Thoracic aorta (tissue), 2 donors: Measurements from ENCODE around the gene MCFD2. TPM values are rescaled to one million over a fixed set of nuclear protein-coding genes. Genes with fewer than 3 reads are reported as not detected.
"Not testable (repeated sequence)": the region's sequence is repeated elsewhere in the genome, so short reads cannot be mapped to it uniquely, and the experiment has no call there.

Experiments
- ATAC-seq: fragments of 150-250 bp; one replicate; pipeline ENCODE4 v1.8.0; 2017; ENCODE audit warnings: low read depth; ENCODE audit not compliant: insufficient number of reproducible peaks, low FRiP score
- DNase-seq: peaks from one replicate; pipeline ENCODE4 v3.0.0-alpha.2; 2020; ENCODE audit warnings: low spot score
- H3K27ac ChIP-seq, 2 donors: fragments of 200-600 bp; sonication (generic); 1 replicate in 1 of 2; 2 replicates in 1 of 2; pipeline ENCODE4 v1.5.1; 2016; ENCODE audit warnings: mild to moderate bottlenecking in 2 of 2, moderate library complexity in 2 of 2
- H3K27me3 ChIP-seq: fragments of 200-600 bp; sonication (generic); replicated peaks from 2 replicates; pipeline ENCODE4 v1.6.0; 2016; ENCODE audit warnings: mild to moderate bottlenecking; ENCODE audit not compliant: insufficient read depth
- H3K36me3 ChIP-seq: fragments of 200-600 bp; sonication (generic); one replicate; pipeline ENCODE4 v1.5.1; 2016
- H3K4me1 ChIP-seq, 2 donors: fragments of 200-600 bp; sonication (generic); 1 replicate in 1 of 2; 2 replicates in 1 of 2; pipeline versions ENCODE4 v1.5.1 to v1.6.0; 2016; ENCODE audit warnings: low read depth in 2 of 2, mild to moderate bottlenecking in 1 of 2; ENCODE audit not compliant: control insufficient read depth in 1 of 2
- H3K4me3 ChIP-seq: fragments of 200-600 bp; sonication (generic); 2 replicates; pipeline ENCODE4 v1.5.1; 2016; ENCODE audit warnings: mild to moderate bottlenecking
- H3K9me3 ChIP-seq: fragments of 200-600 bp; sonication (generic); 2 replicates; pipeline ENCODE4 v1.5.1; 2016
- total RNA-seq, 2 donors: library from RNA; depleted of rRNA; stranded (reverse); fragments of >200 nt; gene quantifications; one replicate each; pipeline versions ENCODE4 v1.1.0 to v1.2.3, GENCODE V29; 2016
- TF ChIP-seq, protein P1 (sequence below): fragments of 200-600 bp; sonication (generic); IDR thresholded peaks from one replicate; pipeline ENCODE4 v1.5.1; 2019; ENCODE audit warnings: antibody characterized with exemption

Gene MCFD2
- total RNA-seq, 2 donors from 2014 or later: 79.9 to 127 TPM

DNA sequence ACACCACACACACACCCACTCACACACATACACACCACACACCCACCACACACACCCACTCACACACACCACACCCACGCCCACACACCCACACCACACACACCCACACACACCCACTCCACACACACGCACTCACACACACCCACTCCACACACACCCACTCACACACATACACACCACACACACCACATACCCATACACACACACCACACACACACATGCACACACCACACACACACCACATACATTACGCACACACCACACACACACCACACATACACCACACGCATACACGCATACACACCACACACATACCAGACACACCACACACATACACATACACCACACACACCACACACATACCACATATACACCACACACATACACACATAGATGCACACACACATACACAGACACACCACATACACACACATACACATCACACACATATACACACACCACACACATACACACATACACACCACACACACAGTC lies 37.9 kb downstream of the MCFD2 start:
- no peak for DNase-seq
- no peaks in the 10 kb centered on the region for H3K36me3 ChIP-seq
- H3K4me1 ChIP-seq: peaks cover 0 to 59% of the 10 kb centered on the region in 2 donors
- no peaks in the 10 kb centered on the region for H3K9me3 ChIP-seq
- TF ChIP-seq, protein P1, sequence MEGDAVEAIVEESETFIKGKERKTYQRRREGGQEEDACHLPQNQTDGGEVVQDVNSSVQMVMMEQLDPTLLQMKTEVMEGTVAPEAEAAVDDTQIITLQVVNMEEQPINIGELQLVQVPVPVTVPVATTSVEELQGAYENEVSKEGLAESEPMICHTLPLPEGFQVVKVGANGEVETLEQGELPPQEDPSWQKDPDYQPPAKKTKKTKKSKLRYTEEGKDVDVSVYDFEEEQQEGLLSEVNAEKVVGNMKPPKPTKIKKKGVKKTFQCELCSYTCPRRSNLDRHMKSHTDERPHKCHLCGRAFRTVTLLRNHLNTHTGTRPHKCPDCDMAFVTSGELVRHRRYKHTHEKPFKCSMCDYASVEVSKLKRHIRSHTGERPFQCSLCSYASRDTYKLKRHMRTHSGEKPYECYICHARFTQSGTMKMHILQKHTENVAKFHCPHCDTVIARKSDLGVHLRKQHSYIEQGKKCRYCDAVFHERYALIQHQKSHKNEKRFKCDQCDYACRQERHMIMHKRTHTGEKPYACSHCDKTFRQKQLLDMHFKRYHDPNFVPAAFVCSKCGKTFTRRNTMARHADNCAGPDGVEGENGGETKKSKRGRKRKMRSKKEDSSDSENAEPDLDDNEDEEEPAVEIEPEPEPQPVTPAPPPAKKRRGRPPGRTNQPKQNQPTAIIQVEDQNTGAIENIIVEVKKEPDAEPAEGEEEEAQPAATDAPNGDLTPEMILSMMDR: no peak
- ATAC-seq: no peak
- no peak overlapping the region for H3K4me3 ChIP-seq
- H3K27ac ChIP-seq: no peak overlapping the region
- H3K27me3 ChIP-seq: no peaks in the 10 kb centered on the region

DNA sequence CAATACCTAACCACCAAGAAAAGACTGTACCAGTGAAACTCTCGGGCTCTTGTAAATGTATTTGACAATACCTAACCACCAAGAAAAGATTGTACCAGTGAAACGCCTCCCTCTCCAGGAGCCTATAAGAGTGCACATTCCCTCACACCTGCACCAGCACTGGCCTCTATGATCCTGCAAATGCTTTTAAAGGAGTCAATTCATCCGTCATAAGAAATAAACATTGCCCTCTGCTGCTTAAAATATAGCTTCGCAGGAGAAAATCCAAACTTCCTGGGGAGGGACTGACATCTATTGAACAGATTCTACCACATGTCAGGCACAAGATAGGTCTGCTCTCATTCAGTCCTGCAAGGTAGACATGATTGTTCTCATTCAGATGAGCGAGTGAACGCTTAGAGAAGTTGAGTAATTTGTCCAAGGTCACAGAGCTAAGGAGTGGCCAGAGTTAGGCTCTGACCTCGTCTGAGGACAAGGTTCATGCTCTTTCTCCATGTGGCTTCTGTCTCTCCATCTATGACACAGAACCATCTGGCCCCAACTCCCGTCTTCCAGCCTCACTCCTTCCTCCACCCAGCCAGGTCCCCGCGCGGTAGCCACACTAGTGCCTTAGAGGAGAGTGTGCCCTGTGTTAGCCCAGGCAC lies 38.7 kb downstream of the MCFD2 start:
- TF ChIP-seq, protein P1: peak; percentile 55
- Histone ChIP-seq H3K27me3 (no peaks in the 10 kb centered on the region), H3K4me3 (no peak overlapping the region), H3K4me1 (peaks cover 0 to 51% of the 10 kb centered on the region in 2 donors), H3K9me3 (no peaks in the 10 kb centered on the region), H3K36me3 (no peaks in the 10 kb centered on the region), H3K27ac (peak overlapping the region in 1 of 2 donors; percentile 19)
- DNase-seq (no peak), ATAC-seq (no peak)

DNA sequence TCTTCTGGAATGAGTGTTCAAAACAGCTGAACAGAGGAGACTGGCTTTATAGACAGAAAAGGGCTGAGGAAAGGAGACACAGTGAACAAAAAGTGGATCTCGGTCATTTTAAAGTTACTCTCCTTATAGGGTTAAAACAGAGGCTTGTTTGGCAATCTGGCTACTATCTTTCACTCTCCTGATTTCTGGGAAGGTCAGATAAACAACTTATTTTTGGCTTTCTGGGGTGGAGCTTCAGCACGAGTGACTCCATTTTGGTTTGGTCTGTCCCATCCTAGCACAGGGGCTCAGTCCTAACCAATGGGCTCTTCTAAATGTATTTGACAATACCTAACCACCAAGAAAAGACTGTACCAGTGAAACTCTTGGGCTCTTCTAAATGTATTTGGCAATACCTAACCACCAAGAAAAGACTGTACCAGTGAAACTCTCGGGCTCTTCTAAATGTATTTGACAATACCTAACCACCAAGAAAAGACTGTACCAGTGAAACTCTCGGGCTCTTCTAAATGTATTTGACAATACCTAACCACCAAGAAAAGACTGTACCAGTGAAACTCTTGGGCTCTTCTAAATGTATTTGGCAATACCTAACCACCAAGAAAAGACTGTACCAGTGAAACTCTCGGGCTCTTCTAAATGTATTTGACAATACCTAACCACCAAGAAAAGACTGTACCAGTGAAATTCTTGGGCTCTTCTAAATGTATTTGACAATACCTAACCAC lies 39.5 kb downstream of the MCFD2 start:
- H3K36me3 ChIP-seq, ATAC-seq, H3K9me3 ChIP-seq, H3K27ac ChIP-seq, DNase-seq, H3K4me3 ChIP-seq, H3K27me3 ChIP-seq: not testable (repeated sequence)
- H3K4me1 ChIP-seq: peaks cover 0 to 44% of the 10 kb centered on the region in 2 donors

DNA sequence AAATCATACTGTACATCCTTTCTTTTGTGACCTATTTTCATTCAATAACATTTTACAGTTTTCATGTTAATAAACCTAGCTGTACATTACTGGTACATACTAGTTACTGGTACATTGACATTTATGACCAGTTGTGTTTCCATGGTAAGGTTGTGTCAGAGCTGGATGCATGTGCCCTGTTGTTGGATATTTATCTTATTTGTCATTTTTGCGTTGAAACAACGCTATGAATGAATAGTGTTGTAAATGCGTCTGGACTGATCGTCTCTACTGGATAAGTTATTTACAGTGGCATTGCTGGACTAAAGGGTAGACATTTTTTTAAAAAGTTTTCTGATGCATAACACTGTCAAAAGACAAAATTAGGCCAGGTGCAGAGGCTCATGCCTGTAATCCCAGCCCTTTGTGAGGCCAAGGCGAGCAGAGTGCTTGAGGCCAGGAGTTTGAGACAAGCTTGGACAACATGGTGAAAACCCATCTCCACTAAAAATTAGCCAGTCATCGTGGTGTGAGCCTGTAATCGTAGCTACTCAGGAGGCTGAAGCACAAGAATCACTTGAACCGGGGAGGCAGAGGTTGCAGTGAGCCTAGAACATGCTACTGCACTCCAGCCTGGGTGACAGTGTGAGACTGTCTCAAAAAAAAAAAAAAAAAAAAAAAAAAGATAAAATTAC lies 40.2 kb downstream of the MCFD2 start:
- Histone ChIP-seq H3K4me3 (no peak overlapping the region), H3K36me3 (no peaks in the 10 kb centered on the region), H3K4me1 (peaks cover 0 to 43% of the 10 kb centered on the region in 2 donors), H3K27ac (no peak overlapping the region), H3K9me3 (no peaks in the 10 kb centered on the region), H3K27me3 (no peaks in the 10 kb centered on the region)
- ATAC-seq: no peak
- DNase-seq: no peak
- TF ChIP-seq, protein P1: no peak

DNA sequence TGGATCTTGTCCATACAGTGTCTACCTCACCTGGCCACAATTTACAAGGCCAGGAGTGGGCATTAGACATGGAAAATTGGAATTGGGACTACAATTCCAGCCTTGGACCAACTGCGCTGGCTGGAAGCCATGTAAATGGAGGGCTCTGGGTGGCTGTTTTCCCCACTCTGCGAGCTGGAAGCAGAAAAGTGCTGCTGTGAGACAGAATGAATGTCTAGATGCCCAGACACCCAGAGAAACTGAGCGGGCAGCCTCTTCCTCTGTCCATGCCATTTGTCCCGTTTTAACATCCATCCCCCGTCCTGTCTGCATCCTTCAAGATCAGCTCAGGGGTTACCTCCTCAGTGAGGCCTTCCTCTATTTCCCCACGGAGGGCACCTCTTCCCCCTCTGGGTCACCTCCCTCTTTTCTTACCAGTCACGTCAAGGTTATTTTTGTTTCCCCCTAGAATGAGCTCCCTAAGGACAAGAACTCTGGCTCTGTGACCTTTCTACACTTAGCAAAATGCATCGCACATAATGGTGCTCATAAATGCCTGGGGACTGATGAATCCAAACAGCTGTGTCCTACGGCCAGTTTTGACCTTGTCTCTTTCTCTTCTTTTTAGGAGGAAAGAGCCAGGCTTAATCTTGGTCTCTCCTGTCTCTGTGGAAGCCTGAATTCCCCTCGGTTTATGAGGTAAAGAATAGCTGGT lies 41.2 kb downstream of the MCFD2 start:
- ATAC-seq: no peak
- no peak for DNase-seq
- peaks cover 0 to 41% of the 10 kb centered on the region in 2 donors for H3K4me1 ChIP-seq

More for the DNA sequence above, 41.2 kb downstream of the MCFD2 start:
- H3K9me3 ChIP-seq: no peaks in the 10 kb centered on the region
- no peaks in the 10 kb centered on the region for H3K36me3 ChIP-seq
- no peak overlapping the region for H3K4me3 ChIP-seq
- no peak overlapping the region for H3K27ac ChIP-seq
- no peaks in the 10 kb centered on the region for H3K27me3 ChIP-seq
- TF ChIP-seq, protein P1: no peak
